Suppressor macrophage treated with lipopolysaccharide for 4 hours (primary cell): Measurements from ENCODE around the gene IQCE.
"Not testable (repeated sequence)": the region's sequence is repeated elsewhere in the genome, so short reads cannot be mapped to it uniquely, and the experiment has no call there.

Experiments used
- DNase-seq: peaks from one replicate; pipeline ENCODE4 v3.0.0-alpha.2; 2020

The IQCE gene

GRCh38 chr7:2554661-2555111 lies 4.1 kb upstream of the IQCE start:
- DNase-seq: no peak

DNA sequence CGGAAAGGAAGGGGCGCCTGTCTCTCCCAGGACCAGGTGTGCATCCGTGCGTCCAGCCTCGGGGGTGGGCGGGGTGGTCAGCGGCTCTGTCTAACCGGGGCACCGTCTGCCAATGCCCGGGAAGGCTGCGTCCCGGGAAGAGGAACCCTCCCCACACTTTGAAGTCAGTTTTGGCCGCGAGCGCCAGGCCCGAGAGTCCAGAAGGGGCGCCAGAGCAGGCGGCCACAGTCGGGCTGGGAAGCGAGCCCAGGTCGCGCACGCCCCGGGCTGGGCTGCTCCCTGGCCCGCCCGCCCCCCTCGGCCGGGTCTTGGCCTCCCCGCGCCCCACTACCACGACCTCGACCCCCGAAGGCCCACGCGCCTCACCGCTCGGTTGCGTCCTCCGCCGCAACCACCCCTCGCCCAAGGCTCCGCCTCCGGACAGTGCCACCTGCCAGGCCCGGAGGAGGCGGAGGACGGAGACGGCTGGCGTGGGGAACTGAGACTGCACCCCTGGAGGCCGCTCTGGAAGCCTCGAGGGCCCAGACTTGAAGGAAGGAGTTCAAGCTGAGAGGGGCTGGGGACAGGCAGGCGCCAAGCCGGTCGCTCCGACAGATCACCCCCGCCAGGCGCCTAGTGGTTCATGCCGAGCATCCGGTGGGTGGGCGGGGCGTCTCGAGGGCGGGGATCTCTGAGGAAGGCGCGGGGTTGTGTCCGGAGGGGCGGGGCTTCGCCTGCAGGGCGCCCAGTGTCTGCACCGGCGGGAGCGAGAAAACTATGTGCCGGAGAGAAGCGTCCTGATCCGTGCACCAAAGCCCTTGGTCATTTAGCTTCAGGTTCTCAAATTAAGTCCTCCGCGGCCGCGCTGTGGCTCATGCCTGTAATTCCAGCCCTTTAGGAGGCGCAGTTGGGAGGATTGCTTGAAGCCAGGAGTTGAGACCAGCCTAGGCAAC lies 3.4 kb upstream of the IQCE start, which contains the start of gene BRAT1:
TSS of gene BRAT1 (minus strand) at position 404 of the 932 bp plus-strand sequence. CDS start 1,093 bp downstream, outside the sequence.
- DNase-seq: peak; percentile 96

DNA sequence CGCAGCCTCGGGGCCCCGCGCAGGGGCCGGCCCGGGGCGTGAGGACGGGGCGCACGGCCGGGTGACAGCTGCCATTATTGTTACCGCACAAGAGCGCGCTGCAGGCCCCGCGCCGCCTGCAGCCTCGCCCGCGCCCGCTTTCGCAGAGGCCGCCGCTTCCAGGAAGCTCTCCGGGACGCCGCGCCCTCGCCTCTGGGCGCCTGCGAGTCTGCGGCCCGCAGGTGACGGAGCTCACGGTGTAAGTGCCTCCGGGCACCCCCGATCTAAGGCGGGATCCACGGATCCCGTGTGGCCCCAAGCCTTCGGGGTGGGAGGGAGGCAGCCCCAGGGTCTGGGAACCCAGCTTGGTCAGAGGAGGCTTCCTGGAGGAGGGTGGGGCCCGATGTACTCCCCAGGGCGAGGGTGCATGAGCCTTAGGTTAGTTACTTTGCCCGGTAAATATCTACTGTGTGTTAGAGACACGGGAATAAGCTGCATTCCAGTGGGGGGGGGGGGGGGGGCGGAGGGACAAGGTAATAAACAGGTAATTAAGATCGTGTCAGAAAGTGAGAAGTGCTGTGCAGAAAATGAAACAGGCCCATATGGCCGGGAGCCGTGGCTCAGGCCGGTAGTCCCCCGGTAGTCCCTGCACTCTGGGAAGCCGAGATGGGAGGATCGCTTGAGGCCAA lies 638 bp downstream of the IQCE start:
- DNase-seq: no peak

GRCh38 chr7:2563955-2564354 lies 5.2 kb downstream of the IQCE start:
- not testable (repeated sequence) for DNase-seq

DNA sequence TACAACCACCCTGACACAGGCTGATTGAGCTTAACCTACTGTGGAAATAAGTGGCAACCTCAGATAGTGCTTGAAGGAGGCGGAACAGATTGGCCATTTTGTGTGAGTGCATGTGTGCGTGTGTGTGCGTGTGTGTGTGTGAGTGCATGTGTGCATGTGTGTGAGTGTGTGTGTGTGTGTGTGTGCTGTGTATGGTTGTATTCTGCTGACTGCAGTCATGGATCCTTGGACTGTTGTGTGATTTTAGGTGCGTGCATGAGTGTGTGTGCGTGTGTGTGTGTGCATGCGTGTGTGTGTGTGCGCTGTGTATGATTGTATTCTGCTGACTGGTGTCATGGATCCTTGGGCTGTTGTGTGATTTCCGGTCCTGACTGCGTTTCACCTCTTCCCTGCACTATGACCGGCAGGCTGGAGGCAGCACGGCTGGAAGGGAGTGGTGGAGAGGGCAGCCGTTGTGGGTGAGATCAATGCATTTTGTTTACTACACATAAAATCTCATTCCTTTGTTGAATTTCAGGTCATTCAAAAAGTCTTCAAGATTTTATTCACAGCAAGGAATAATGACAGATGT lies 6.3 kb downstream of the IQCE start:
- no peak for DNase-seq

DNA sequence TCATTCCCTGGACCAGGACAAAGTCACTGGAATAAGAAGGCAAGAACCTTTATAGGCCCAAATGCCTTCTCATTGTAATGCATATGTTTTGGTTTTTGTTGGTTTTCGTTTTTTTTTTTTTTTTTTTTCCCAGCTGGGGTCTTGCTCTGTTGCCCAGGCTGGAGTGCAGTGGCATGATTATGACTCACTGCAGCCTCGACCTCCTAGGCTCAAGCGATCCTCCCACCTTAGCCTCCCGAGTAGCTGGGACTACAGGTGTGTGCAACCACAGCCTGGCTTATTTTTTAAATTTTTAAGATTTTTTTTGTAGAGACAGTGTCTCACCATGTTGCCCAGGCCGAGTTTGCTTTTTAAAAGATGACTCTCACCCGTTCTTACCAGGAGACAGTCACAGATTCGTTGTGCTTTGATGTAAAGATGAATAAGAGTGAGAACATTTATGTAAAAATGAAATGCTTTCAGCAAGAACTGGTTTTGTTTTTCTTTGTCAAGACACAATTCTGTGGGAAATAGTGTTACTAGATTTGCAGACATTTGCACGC lies 7.6 kb downstream of the IQCE start:
- no peak for DNase-seq

GRCh38 chr7:2566890-2567678 lies 8.3 kb downstream of the IQCE start:
- DNase-seq: no peak

GRCh38 chr7:2567679-2568278 lies 9.0 kb downstream of the IQCE start:
- DNase-seq: peak; percentile 50

DNA sequence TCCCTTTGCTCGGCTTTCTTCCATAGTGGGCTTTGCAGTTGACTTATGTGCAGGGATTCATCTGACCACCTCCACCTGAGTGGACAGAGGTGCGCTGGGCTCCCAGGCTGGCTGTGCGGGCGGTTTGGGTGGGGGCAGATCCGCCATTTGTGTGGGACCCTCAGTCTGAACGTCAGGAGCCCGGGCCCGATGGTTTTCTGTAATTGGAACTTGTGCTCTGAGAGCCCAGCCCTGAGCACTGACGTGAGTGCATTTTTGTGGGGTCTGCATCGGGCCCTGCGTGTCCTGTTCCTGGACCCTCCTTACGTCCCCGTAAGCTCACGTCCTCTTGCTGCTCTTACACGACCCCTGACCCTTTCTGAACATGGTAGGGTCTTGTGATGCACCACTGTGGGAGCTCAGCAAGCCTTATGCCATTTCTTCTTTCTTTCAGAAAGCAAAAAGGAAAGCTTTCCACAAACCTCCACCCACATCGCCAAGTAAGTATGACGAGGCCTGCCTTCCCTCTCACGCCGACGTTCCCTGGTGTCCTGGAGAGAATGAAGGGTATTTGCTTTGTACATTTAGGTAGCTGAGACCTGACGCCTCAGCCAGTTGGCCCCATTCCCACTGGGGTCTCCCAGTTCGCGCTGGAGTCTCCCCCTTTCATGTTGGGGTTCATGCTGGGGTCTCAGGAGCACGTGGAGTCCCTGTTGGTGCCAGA lies 9.9 kb downstream of the IQCE start:
- no peak for DNase-seq

GRCh38 chr7:2569421-2569820 lies 10.6 kb downstream of the IQCE start:
- DNase-seq: no peak

DNA sequence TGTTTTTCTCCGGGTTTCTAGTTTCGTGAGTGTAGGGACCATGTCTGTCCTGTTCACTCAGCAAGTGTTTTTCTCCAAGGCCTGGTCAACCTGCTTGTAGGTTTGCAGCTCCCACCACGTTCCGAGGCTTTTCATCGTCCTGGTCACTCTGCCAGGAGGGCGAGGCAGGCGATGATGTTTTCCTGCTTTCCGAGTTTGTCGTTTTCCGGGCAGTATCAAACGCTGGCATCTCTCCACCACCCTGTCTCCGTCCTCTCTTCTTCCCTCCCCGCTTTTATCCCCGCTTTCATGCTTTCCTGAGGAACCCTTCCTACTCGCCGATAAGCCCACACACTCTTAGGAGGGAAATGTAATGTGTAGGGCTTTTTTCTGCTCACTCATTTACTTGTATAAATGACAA lies 11.2 kb downstream of the IQCE start:
- DNase-seq: no peak

DNA sequence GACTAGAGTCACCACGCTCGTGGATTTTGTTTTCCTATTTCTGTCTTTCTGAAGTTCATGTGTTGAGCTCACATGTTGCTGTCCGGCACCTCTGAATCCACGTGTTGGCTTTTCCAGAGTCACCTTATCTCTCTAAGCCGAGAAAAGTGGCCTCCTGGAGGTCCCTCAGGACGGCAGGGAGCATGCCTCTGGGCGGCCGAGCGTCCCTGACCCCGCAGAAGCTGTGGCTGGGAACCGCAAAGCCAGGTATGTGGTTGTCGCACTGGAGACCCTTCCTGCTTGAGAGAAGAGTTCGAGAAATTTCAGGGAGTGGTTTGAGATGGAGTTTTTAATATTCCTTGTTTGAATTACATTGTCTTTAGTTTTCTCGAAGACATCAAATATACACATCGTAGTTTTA lies 12.6 kb downstream of the IQCE start:
- no peak for DNase-seq

DNA sequence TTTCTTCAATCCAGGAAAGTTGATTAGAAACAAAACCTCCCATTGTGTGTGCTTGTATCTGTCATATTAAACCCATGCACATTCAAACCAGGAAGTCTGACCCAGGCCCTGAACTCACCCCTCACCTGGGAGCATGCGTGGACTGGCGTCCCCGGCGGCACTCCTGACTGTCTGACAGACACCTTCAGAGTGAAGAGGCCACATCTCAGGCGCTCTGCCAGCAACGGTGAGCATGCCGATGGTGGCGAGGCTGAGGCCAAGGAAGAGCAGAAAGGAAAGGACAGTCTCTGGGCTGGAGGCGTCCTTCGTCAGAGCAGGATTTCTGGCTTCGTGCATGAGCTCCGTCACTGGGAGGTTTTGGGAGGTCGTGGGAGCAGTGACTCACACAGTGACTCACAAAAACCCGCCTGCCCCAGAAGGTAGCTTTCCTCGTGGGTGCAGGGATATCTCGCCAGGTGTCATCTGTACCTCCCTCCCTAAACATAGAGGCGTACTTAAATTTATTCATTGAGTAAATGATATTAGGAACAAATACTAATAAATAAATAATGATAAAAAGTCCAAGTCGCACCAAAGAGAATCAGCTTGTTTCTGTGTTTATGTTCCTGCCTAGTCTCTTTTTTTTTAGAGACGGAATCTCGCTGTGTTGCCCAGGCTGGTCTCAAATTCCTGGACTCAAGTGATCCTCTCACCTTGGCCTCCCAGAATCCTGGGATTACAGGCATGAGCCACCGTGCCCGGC lies 13.5 kb downstream of the IQCE start:
- DNase-seq: no peak

DNA sequence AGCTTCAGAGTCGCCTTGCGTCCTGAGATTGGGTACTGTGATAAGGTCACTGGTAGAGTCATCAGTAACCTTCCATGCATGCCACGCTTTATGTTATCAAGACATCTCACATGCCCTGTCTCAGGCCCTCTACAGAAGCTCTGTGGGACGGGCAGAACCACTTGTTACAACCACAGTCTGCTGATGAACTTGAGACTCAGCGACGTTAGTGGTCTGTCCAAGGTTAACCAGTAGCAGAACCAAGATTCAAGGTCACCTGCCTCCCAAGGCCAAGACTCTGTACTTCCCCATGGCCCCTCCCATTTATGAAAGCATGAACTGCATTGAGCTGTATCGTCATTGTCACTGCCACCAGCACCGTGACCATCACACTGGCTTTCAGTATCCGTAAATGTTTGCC lies 15.0 kb downstream of the IQCE start:
- DNase-seq: no peak

- no peak for DNase-seq
Observed at GRCh38 chr7:2575046-2575732, 16.4 kb downstream of the IQCE start.

- no peak for DNase-seq
Observed at GRCh38 chr7:2575733-2576340, 17.1 kb downstream of the IQCE start.

DNA sequence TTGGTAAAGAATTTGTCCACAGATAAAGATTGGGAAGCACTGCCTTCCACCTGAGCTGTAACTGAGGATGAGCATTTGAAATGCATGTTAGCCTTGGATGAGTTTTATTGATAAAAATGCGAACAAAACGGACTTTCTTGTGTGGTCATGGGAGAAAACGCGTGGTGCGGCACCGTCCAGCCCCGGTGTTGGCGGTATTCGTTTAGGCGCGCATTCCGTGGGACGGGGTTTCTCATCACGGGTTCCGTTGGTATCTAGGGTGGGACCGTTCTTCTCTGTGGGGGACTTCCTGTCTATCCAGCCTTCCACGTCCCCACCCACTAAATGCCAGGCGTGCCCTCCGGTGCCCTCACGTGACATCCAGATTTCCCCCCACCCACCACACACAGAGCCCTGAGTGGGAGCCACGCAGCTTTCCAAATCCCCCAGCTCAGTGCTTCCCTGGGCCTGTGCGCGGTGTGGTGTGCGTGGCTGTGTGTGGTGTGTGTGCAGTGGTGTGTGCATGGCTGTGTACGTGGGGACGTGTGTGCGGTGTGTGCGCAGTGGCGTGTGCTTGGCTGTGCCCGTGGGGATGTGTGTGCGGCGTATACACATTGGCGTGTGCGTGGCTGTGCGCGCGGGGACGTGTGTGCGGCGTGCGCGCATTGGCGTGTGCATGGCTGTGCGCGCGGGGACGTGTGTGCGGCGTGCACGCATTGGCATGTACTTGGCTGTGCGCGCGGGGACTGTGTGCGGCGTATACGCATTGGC lies 18.1 kb downstream of the IQCE start:
- DNase-seq: no peak

DNA sequence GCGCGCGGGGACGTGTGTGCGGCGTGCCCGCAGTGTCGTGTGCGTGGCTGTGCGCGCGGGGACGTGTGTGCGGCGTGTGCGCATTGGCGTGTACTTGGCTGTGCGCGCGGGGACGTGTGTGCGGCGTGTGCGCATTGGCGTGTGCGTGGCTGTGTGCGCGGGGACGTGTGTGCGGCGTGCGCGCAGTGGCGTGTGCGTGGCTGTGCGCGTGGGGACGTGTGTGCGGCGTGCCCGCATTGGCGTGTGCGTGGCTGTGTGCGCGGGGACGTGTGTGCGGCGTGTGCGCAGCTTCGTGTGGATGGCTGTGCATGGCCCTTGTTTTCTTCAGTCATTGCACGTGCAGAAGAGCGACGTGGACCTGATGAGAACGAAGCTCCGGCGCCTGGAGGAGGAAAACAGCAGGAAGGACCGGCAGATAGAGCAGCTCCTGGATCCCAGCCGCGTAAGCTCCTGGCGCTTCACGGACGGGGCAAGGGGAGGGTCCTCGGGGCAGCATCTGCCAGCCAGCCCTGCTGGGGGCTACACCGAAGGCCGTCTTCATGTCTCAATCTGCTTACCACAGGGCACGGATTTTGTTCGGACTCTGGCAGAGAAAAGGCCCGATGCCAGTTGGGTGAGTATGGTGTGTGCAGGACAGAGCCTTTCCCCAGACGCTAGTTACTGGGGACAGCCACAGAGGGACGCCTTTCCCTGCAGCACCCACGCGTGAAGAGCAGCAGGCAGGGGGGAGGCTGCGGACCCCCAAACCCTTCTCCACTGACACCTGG lies 19.3 kb downstream of the IQCE start:
- DNase-seq: no peak
